GM23248 (cell line): ENCODE results near the gene EDA. TPM values are rescaled to one million over a fixed set of nuclear protein-coding genes. Genes with fewer than 3 reads are reported as not detected.

ENCODE experiments used
- DNase-seq: peaks from one replicate; pipeline ENCODE4 v3.0.0-alpha.2; 2015
- H2AFZ ChIP-seq: fragments of 200-600 bp; sonication (generic); 2 replicates; pipeline ENCODE4 v1.6.1; 2016; ENCODE audit warnings: antibody characterized with exemption
- H3F3A ChIP-seq: fragments of 200-600 bp; sonication (generic); 2 replicates; pipeline ENCODE4 v1.6.1; 2016; ENCODE audit warnings: mild to moderate bottlenecking, antibody characterized with exemption, mixed run types; ENCODE audit not compliant: insufficient read depth
- H3K27ac ChIP-seq: fragments of 200-600 bp; sonication (generic); 2 replicates; pipeline ENCODE4 v1.5.1; 2016; ENCODE audit warnings: mild to moderate bottlenecking
- H3K27me3 ChIP-seq: fragments of 200-600 bp; sonication (generic); replicated peaks from 2 replicates; pipeline ENCODE4 v1.6.1; 2016; ENCODE audit warnings: mild to moderate bottlenecking; ENCODE audit not compliant: insufficient read depth
- H3K36me3 ChIP-seq: fragments of 200-600 bp; sonication (generic); 2 replicates; pipeline ENCODE4 v1.6.1; 2016; ENCODE audit warnings: low read depth, mild to moderate bottlenecking
- H3K4me1 ChIP-seq: fragments of 200-600 bp; sonication (generic); 2 replicates; pipeline ENCODE4 v1.6.1; 2016; ENCODE audit warnings: mild to moderate bottlenecking; ENCODE audit not compliant: insufficient read depth
- H3K4me2 ChIP-seq: fragments of 200-600 bp; sonication (generic); one replicate; pipeline ENCODE4 v1.6.1; 2016; ENCODE audit warnings: mild to moderate bottlenecking; ENCODE audit not compliant: unreplicated experiment
- H3K4me3 ChIP-seq: fragments of 200-600 bp; sonication (generic); 2 replicates; pipeline ENCODE4 v1.5.1; 2016; ENCODE audit warnings: mild to moderate bottlenecking
- H3K79me2 ChIP-seq: fragments of 200-600 bp; sonication (generic); 2 replicates; pipeline ENCODE4 v1.6.1; 2016; ENCODE audit warnings: mild to moderate bottlenecking; ENCODE audit not compliant: insufficient read depth
- H3K9ac ChIP-seq: fragments of 200-600 bp; sonication (generic); 2 replicates; pipeline ENCODE4 v1.6.1; 2016; ENCODE audit warnings: mild to moderate bottlenecking
- H3K9me2 ChIP-seq: fragments of 200-600 bp; sonication (generic); 2 replicates; pipeline ENCODE4 v1.6.1; 2016; ENCODE audit warnings: mixed run types, mild to moderate bottlenecking, moderate library complexity; ENCODE audit not compliant: insufficient read depth
- H3K9me3 ChIP-seq: fragments of 200-600 bp; sonication (generic); one replicate; pipeline ENCODE4 v1.6.1; 2017; ENCODE audit warnings: low read depth
- H4K20me1 ChIP-seq: fragments of 200-600 bp; sonication (generic); 2 replicates; pipeline ENCODE4 v1.6.0; 2016; ENCODE audit not compliant: insufficient read depth
- EZH2 ChIP-seq: fragments of 200-600 bp; sonication (generic); IDR thresholded peaks from 2 replicates; pipeline ENCODE4 v1.6.1; 2018; ENCODE audit warnings: antibody characterized with exemption, mild to moderate bottlenecking; ENCODE audit not compliant: insufficient read depth, poor library complexity, severe bottlenecking
- EZH2phosphoT487 ChIP-seq: fragments of 200-600 bp; sonication (generic); IDR thresholded peaks from 2 replicates; pipeline ENCODE4 v1.6.1; 2018; ENCODE audit warnings: antibody characterized with exemption, moderate library complexity, mild to moderate bottlenecking, low read depth; ENCODE audit not compliant: insufficient read depth
- WGBS, 2 experiments: methylation state at CpG; one replicate each; pipeline ENCODE4 v1.1.6; 2015 to 2017; ENCODE audit warnings: low lambda C conversion rate in 2 of 2, low coverage in 1 of 2; ENCODE audit errors: missing lambda C conversion rate in 2 of 2; 5-methylcytosine and 5-hydroxymethylcytosine counted together
- in situ Hi-C: fragments of 300-500 bp; cut with MboI; formaldehyde crosslinking; loops from 2 replicates; pipeline ENCODE4 v1.15.0; 2020
- polyA plus RNA-seq: library from polyadenylated mRNA; unstranded; fragments of >200 nt; fragmentation: Nextera tagmentation; extraction: Ambion mirVana; gene quantifications from 2 replicates; pipeline ENCODE4 v1.2.1, GENCODE V29; 2016
- total RNA-seq: library from RNA; depleted of rRNA; stranded (reverse); fragments of >200 nt; shearing (Covaris generic); gene quantifications from 2 replicates; pipeline ENCODE4 v1.2.3, GENCODE V29; 2014

Gene EDA
- total and polyA plus RNA-seq, 2 experiments from 2014 or later = 0.11 TPM; not detected in 1

DNA sequence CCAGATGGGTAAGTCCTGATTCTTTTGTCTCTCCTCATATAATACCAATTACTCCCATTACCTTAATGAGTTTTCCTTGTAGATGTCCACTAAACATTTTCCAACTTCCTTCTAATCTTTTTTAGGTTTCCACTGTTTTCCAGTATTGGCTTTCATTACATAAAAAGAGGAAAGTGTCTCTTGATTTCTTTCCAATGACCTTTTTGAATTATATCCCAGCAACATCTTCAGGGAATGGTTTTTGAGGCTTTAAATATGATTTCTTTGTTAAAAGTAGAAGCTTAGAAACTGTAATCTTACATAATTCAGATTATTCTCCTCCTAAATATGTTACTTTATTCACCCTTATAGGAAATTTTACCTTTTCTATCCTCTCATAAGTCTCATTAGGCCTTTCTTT, 298.9 kb downstream of the EDA start:
- in situ Hi-C loops = no loop called here
- Histone ChIP-seq H3K36me3 (no peaks in the 10 kb centered on the region), H4K20me1 (no peaks in the 10 kb centered on the region), H3K79me2 (no peaks in the 10 kb centered on the region), H3K9me2 (no peaks in the 10 kb centered on the region), H3K4me2 (no peak overlapping the region), H3K27me3 (no peaks in the 10 kb centered on the region), H3K4me1 (no peaks in the 10 kb centered on the region), H3F3A (no peaks in the 10 kb centered on the region), H3K9ac (no peak overlapping the region), H2AFZ (no peak overlapping the region), H3K4me3 (no peak overlapping the region), H3K9me3 (no peaks in the 10 kb centered on the region), H3K27ac (no peak overlapping the region)
- TF ChIP-seq EZH2 (no peak), EZH2phosphoT487 (no peak)
- no peak for DNase-seq

DNA sequence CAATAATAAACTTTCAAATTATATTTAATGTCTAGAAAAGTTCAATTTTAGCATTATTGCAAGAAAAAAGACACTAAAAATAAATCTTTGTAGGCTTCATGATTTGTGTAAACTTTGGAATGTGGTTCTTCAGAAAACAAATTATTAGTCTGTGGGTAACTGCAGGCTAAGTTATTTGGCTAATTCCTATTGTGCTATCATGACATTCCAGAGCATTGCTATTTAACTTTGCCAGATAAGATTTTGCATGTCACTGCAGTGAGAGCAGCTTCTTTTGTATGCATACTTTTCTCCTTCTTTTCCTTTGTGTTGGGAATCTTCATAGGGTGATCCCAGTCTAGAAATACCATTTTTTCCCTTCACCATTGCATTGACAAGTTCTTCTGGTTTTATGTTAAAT, 303.8 kb downstream of the EDA start:
- in situ Hi-C loops = no loop called here
- no peak for DNase-seq

DNA sequence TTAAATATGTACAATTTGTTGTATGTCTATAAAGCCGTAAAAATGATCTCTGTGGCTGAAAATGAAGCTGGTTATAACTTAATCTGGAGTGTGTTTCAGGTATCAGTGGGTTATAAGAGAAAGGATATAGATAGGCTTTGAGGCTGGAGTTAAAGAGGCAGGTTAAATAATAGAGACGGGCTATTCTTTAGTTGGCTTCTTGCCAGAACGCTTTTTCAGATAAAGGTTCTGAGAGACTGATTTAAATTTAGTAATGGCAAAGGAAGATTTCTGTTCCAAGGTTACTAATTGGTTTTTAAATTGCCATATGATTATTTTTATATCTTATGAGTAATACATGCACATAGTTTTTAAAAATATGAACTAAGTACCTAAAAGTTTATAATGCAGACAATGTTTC, 316.4 kb downstream of the EDA start:
- H3K79me2 ChIP-seq = no peaks in the 10 kb centered on the region
- no peaks in the 10 kb centered on the region for H4K20me1 ChIP-seq
- no peaks in the 10 kb centered on the region for H3K9me3 ChIP-seq
- TF ChIP-seq EZH2 (no peak), EZH2phosphoT487 (no peak)
- WGBS, 2 experiments = 48 to 63% methylated on average over 3 of the region's 3 CpGs
- H3F3A ChIP-seq = no peaks in the 10 kb centered on the region
- H3K36me3 ChIP-seq = no peaks in the 10 kb centered on the region
- no peak overlapping the region for H3K4me2 ChIP-seq
- no peak overlapping the region for H2AFZ ChIP-seq
- no peaks in the 10 kb centered on the region for H3K9me2 ChIP-seq
- H3K27ac ChIP-seq = no peak overlapping the region
- H3K27me3 ChIP-seq = no peaks in the 10 kb centered on the region
- no peaks in the 10 kb centered on the region for H3K4me1 ChIP-seq
- in situ Hi-C loops = no loop called here
- no peak overlapping the region for H3K4me3 ChIP-seq
- DNase-seq = no peak
- no peak overlapping the region for H3K9ac ChIP-seq

More for the DNA sequence above, 303.8 kb downstream of the EDA start:
- H3K9ac ChIP-seq = no peak overlapping the region
- no peaks in the 10 kb centered on the region for H3K27me3 ChIP-seq
- H3K4me2 ChIP-seq = no peak overlapping the region
- H3K9me3 ChIP-seq = no peaks in the 10 kb centered on the region
- no peaks in the 10 kb centered on the region for H3K4me1 ChIP-seq
- no peak overlapping the region for H3K4me3 ChIP-seq
- H3K36me3 ChIP-seq = no peaks in the 10 kb centered on the region
- no peaks in the 10 kb centered on the region for H3F3A ChIP-seq
- TF ChIP-seq EZH2phosphoT487 (no peak), EZH2 (no peak)
- H2AFZ ChIP-seq = no peak overlapping the region
- no peaks in the 10 kb centered on the region for H3K79me2 ChIP-seq
- no peaks in the 10 kb centered on the region for H4K20me1 ChIP-seq
- H3K27ac ChIP-seq = no peak overlapping the region
- no peaks in the 10 kb centered on the region for H3K9me2 ChIP-seq

DNA sequence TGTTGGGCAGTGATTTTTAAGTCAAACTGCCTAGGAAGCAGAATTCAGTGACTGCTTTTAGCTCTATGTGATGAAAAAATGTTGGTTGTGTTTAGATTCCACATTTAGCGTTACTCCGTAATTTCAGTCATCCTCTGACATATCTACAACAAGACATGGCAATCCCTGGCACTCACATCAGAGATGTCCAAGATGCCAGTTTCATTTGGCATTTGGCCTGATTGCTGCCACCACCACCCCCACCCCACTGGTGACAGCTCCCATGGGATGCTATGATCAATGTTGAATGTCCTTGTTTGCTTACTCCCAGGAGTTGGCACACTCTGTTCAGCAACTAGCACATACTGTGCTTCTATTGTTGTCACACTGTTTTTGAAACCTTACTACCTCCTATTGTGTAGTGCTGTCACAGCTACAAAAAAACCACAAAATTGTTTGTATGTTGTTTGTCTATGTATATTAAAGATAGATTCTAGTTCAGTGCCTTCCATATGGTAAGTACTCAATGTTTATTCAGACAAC, 332.4 kb downstream of the EDA start:
- Histone ChIP-seq H3K4me3 (no peak overlapping the region), H3K9me3 (no peaks in the 10 kb centered on the region), H3K27ac (no peak overlapping the region), H2AFZ (no peak overlapping the region), H3K27me3 (no peaks in the 10 kb centered on the region), H3K79me2 (no peaks in the 10 kb centered on the region), H3K4me2 (no peak overlapping the region), H4K20me1 (no peaks in the 10 kb centered on the region), H3K9ac (no peak overlapping the region), H3K9me2 (no peaks in the 10 kb centered on the region), H3K4me1 (no peaks in the 10 kb centered on the region), H3K36me3 (no peaks in the 10 kb centered on the region), H3F3A (no peaks in the 10 kb centered on the region)
- in situ Hi-C loops = no loop called here
- no peak for DNase-seq
- TF ChIP-seq EZH2 = no peak
- no peak for TF ChIP-seq EZH2phosphoT487
- 31 to 43% methylated on average over 2 of the region's 2 CpGs for WGBS, 2 experiments

GRCh38 chrX:69951753-69952152, 335.8 kb downstream of the EDA start:
- no peak overlapping the region for H3K9ac ChIP-seq
- H3K27ac ChIP-seq = no peak overlapping the region
- no peak overlapping the region for H3K4me2 ChIP-seq
- no peaks in the 10 kb centered on the region for H3K27me3 ChIP-seq
- no peak for DNase-seq
- WGBS, 2 experiments = 40 to 41% methylated on average over 1 of the region's 1 CpG
- no peak for TF ChIP-seq EZH2phosphoT487
- no peak for TF ChIP-seq EZH2
- H3F3A ChIP-seq = no peaks in the 10 kb centered on the region
- H2AFZ ChIP-seq = no peak overlapping the region
- H3K9me3 ChIP-seq = no peaks in the 10 kb centered on the region
- in situ Hi-C loops = no loop called here
- no peak overlapping the region for H3K4me3 ChIP-seq
- H3K4me1 ChIP-seq = no peaks in the 10 kb centered on the region
- H3K9me2 ChIP-seq = no peaks in the 10 kb centered on the region
- H3K36me3 ChIP-seq = no peaks in the 10 kb centered on the region
- H4K20me1 ChIP-seq = no peaks in the 10 kb centered on the region
- no peaks in the 10 kb centered on the region for H3K79me2 ChIP-seq
